GM21515 (cell line): ENCODE results near the gene ERP27.

ENCODE experiments used
- ATAC-seq: cut with Tn5 transposase; IDR thresholded peaks from one replicate; pipeline ENCODE4 v1.9.1; 2021; ENCODE audit not compliant: unreplicated experiment

ERP27 gene

DNA sequence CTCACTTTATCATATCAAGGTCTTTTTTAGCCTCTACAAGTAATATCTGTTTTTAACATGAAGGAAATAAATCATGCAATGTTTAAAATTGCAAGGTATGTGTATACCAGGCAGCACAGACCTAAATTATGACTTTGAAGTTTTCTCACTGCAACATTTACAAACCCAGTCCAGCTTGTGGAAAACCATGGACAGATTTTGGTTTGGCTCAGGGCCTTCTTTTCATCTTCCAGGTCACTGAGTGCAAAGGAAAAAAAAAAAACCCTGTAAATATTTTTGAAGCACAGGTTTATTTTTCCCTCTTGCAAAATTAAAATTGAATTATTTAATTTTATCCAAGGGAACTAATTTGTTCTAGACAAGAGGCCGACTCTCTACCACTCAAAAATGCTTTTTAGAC lies 66.5 kb downstream of the ERP27 start:
- no peak for ATAC-seq

GRCh38 chr12:14871247-14871646 lies 67.1 kb downstream of the ERP27 start:
- ATAC-seq: no peak

DNA sequence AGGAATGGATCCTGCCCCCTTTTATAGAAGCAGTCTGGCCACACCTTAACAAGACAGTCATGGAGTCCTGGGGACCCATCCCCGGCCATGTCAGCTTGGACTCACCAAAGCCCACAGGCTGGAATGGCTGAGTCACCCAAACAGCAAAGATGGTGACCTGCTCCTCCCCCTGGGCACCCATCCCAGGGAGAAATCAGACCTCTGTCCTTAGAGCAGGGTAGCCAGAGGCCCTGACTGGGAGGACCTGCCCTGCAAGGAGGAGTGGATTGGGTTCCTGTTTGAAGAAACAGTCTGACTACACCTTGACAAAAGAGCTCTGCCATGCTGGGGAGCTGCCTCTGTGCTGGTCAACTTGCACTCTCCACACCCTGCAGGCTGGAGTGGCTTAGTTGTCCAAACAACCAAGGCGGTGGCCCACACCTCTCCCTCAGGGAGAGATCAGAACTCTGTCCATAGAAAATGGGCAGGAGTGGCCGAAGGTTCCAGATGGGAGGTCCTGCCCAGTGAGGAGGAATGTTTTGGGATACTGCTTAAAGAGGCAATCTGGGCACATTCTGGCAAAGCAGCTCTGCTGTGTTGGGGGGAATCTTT lies 69.3 kb downstream of the ERP27 start:
- ATAC-seq: no peak
